K562 (cell line): ENCODE results near the gene GSKIP. TPM values are rescaled to one million over a fixed set of nuclear protein-coding genes. Genes with fewer than 3 reads are reported as not detected.

ENCODE experiments used
- BRF1 ChIP-seq: IDR thresholded peaks from 3 replicates; pipeline ENCODE4 v1.6.1; 2011; ENCODE audit warnings: borderline replicate concordance, mild to moderate bottlenecking; ENCODE audit not compliant: insufficient read length; ENCODE audit errors: extremely low read depth
- CREBBP ChIP-seq: IDR thresholded peaks from one replicate; pipeline ENCODE4 v1.6.1; 2012; ENCODE audit warnings: low read depth, mild to moderate bottlenecking, control low read depth, inconsistent platforms, low read length
- FOXA1 ChIP-seq: fragments of 450-650 bp; IDR thresholded peaks from 2 replicates; pipeline ENCODE4 v1.6.1; 2016; ENCODE audit warnings: mild to moderate bottlenecking, borderline replicate concordance
- FOXK2 ChIP-seq, 2 experiments: fragments of 450-650 bp; IDR thresholded peaks in 1 of 2; conservative IDR thresholded peaks in 1 of 2; 2 replicates each; pipeline ENCODE4 v1.6.1; 2016; ENCODE audit warnings: low read depth in 2 of 2, mild to moderate bottlenecking in 1 of 2
- GATAD2B ChIP-seq: fragments of 450-650 bp; IDR thresholded peaks from 2 replicates; pipeline ENCODE4 v1.6.1; 2017; ENCODE audit warnings: mild to moderate bottlenecking, borderline replicate concordance
- KAT2B ChIP-seq: IDR thresholded peaks from one replicate; pipeline ENCODE4 v1.6.1; 2012; ENCODE audit warnings: low read depth, mild to moderate bottlenecking, control low read depth, inconsistent platforms, low read length, moderate library complexity
- KLF10 ChIP-seq: fragments of 250-450 bp; sonication (Bioruptor Pico); IDR thresholded peaks from 2 replicates; pipeline ENCODE4 v1.6.1; 2021; ENCODE audit warnings: matching md5 sums
- MTA3 ChIP-seq: fragments of 450-650 bp; formaldehyde crosslinking; IDR thresholded peaks from 2 replicates; pipeline ENCODE4 v1.6.1; 2017; ENCODE audit warnings: mild to moderate bottlenecking, borderline replicate concordance
- RBM25 ChIP-seq: fragments of 200-400 bp; formaldehyde crosslinking; IDR thresholded peaks from 2 replicates; pipeline ENCODE4 v1.6.1; 2018; ENCODE audit warnings: low read length, low read depth, moderate library complexity; ENCODE audit not compliant: severe bottlenecking
- SMAD2 ChIP-seq: fragments of 150-350 bp; IDR thresholded peaks from 2 replicates; pipeline ENCODE4 v1.6.1; 2014; ENCODE audit warnings: low read depth, mild to moderate bottlenecking, low read length
- SMC3 ChIP-seq: conservative IDR thresholded peaks from 2 replicates; pipeline ENCODE4 v1.6.1; 2011; ENCODE audit warnings: low read depth, low read length, improper control_type of control experiment; ENCODE audit not compliant: insufficient read depth
- ZEB2 ChIP-seq: fragments of 450-650 bp; IDR thresholded peaks from 2 replicates; pipeline ENCODE4 v1.6.1; 2016
- ZNF146 ChIP-seq: IDR thresholded peaks from one replicate; pipeline ENCODE4 v1.6.1; 2018; ENCODE audit warnings: missing compliant biosample characterization; ENCODE audit not compliant: unreplicated experiment
- ZNF263 ChIP-seq: sonication (generic); formaldehyde crosslinking; IDR thresholded peaks from 2 replicates; pipeline ENCODE4 v1.8.0; 2022; ENCODE audit warnings: mild to moderate bottlenecking, missing genetic modification reagents, borderline replicate concordance
- ZNF431 ChIP-seq: sonication (generic); formaldehyde crosslinking; IDR thresholded peaks from 2 replicates; pipeline ENCODE4 v1.8.0; 2022; ENCODE audit warnings: mild to moderate bottlenecking, missing genetic modification reagents
- ZNF444 ChIP-seq: fragments of 250-450 bp; sonication (Bioruptor Pico); IDR thresholded peaks from 2 replicates; pipeline ENCODE4 v1.4.0; 2020; ENCODE audit warnings: mild to moderate bottlenecking, moderate library complexity
- ZNF583 ChIP-seq: fragments of 250-450 bp; sonication (Bioruptor Pico); IDR thresholded peaks from 2 replicates; pipeline ENCODE4 v1.4.0; 2020
- ZNF696 ChIP-seq: fragments of 250-450 bp; sonication (Bioruptor Pico); conservative IDR thresholded peaks from 2 replicates; pipeline ENCODE4 v1.4.0; 2020; ENCODE audit warnings: mild to moderate bottlenecking, moderate library complexity
- ZNF707 ChIP-seq: fragments of 250-450 bp; sonication (Bioruptor Pico); conservative IDR thresholded peaks from 2 replicates; pipeline ENCODE4 v1.8.0; 2022; ENCODE audit warnings: inconsistent platforms, mild to moderate bottlenecking, moderate library complexity
- ZZZ3 ChIP-seq: fragments of 450-650 bp; IDR thresholded peaks from 2 replicates; pipeline ENCODE4 v1.6.1; 2016; ENCODE audit warnings: antibody characterized with exemption, mild to moderate bottlenecking, moderate library complexity
- polyA plus RNA-seq, 8 experiments: library from polyadenylated mRNA; depleted of rRNA in 4 of 8; stranded (reverse) in 5 of 8; unstranded in 3 of 8; fragments of >200 nt; fragmentation: Nextera tagmentation in 2 of 8; fragmentation: Illumina TruSeq in 1 of 8; extraction: Ambion mirVana in 2 of 8; extraction: Trizol in 1 of 8; gene quantifications; 2 replicates each; pipeline versions ENCODE4 v1.2.1 to v1.2.3, GENCODE V29; 2011 to 2014; ENCODE audit warnings: inconsistent platforms in 1 of 8, missing spikeins in 1 of 8
- total RNA-seq, 7 experiments: library from RNA; depleted of rRNA in 6 of 7; stranded (reverse); fragments of >200 nt in 6 of 7; fragmentation: Illumina TruSeq in 2 of 7; extraction: Trizol in 2 of 7; gene quantifications; 2 replicates each; pipeline versions ENCODE4 v1.2.1 to v1.2.3, GENCODE V29; 2011 to 2021; ENCODE audit warnings: low replicate concordance in 1 of 7
- TF ChIP-seq, protein P1 (sequence below): sonication (generic); formaldehyde crosslinking; IDR thresholded peaks from 2 replicates; pipeline ENCODE4 v1.9.0; 2022; ENCODE audit warnings: mild to moderate bottlenecking, missing genetic modification reagents
- TF ChIP-seq, protein P2 (sequence below): sonication (generic); formaldehyde crosslinking; IDR thresholded peaks from 2 replicates; pipeline ENCODE4 v1.8.0; 2022; ENCODE audit warnings: mild to moderate bottlenecking, low read depth, missing genetic modification reagents
- TF ChIP-seq, protein P3 (sequence below): IDR thresholded peaks from 2 replicates; pipeline ENCODE4 v1.6.1; 2011; ENCODE audit warnings: borderline replicate concordance, low read depth, mild to moderate bottlenecking, moderate library complexity, low read length; ENCODE audit not compliant: insufficient read depth, poor library complexity, severe bottlenecking
- TF ChIP-seq, protein P4 (sequence below): fragments of 250-450 bp; sonication (Bioruptor Pico); IDR thresholded peaks from 2 replicates; pipeline ENCODE4 v1.4.0; 2020; ENCODE audit warnings: mild to moderate bottlenecking, moderate library complexity
- TF ChIP-seq, protein P5 (sequence below), 2 experiments: fragments of 250-450 bp in 1 of 2; fragments of 450-650 bp in 1 of 2; sonication (Bioruptor Pico) in 1 of 2; IDR thresholded peaks; 2 replicates each; pipeline versions ENCODE4 v1.6.1 to v1.8.0; 2016 to 2021; ENCODE audit warnings: mild to moderate bottlenecking in 2 of 2, moderate library complexity in 2 of 2, missing compliant biosample characterization in 1 of 2, missing genetic modification characterization in 1 of 2

GSKIP gene
- total and polyA plus RNA-seq, 9 of the 15 experiments (the other 6 are each of a cell fraction or from before 2014, with no cell fraction given) = 12.9 to 58.9 (median 22.2) TPM

DNA sequence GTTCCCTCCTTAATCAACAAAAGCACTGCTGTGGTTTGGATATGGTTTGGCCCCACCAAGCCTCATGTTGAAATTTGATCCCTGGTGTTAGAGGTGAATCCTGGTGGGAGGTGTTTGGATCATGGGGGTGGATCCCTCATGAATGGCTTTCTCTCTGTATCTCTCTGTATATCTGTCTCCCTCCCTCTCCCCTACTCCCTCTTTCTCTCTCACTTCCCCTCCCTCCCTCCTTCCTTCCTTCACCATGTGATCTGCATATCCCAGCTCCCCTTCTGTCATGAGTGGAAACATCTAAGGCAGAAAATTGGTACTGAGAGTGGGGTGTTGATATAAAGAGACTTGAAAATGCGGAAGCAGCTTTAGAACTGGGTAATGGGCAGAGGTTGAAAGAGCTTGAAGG is 5.2 kb downstream of the GSKIP start (continued):
- TF ChIP-seq SMC3 (no peak), ZNF444 (CRISPR knock-in tag) (no peak), SMAD2 (no peak), ZNF263 (no peak), ZNF707 (peak; percentile 98), CREBBP (no peak), GATAD2B (no peak), MTA3 (no peak), KLF10 (CRISPR knock-in tag) (no peak), ZZZ3 (no peak), BRF1 (no peak), RBM25 (no peak), ZEB2 (0 out of 2 replicates have a peak, but pooled peaks have one; percentile 29), ZNF696 (CRISPR knock-in tag) (no peak), ZNF431 (CRISPR knock-in tag) (no peak), KAT2B (no peak), FOXK2 (conservative IDR thresholded peaks at IDR 0.05 in 1 of 2, IDR thresholded peaks at IDR 0.05 in 1 of 2; ENCODE audit: low read depth in 2 of 2) (peak; percentile 38 to 43; a peak in 1 of 4 replicates), ZNF146 (CRISPR knock-in tag) (no peak), ZNF583 (CRISPR knock-in tag) (no peak), FOXA1 (no peak)
- TF ChIP-seq, protein P1, sequence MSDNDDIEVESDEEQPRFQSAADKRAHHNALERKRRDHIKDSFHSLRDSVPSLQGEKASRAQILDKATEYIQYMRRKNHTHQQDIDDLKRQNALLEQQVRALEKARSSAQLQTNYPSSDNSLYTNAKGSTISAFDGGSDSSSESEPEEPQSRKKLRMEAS (CRISPR knock-in tag) = peak; percentile 46; the same call in 1 of the 2 replicates
- TF ChIP-seq, protein P2, sequence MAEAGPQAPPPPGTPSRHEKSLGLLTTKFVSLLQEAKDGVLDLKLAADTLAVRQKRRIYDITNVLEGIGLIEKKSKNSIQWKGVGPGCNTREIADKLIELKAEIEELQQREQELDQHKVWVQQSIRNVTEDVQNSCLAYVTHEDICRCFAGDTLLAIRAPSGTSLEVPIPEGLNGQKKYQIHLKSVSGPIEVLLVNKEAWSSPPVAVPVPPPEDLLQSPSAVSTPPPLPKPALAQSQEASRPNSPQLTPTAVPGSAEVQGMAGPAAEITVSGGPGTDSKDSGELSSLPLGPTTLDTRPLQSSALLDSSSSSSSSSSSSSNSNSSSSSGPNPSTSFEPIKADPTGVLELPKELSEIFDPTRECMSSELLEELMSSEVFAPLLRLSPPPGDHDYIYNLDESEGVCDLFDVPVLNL (CRISPR knock-in tag) = no peak
- TF ChIP-seq, protein P3, sequence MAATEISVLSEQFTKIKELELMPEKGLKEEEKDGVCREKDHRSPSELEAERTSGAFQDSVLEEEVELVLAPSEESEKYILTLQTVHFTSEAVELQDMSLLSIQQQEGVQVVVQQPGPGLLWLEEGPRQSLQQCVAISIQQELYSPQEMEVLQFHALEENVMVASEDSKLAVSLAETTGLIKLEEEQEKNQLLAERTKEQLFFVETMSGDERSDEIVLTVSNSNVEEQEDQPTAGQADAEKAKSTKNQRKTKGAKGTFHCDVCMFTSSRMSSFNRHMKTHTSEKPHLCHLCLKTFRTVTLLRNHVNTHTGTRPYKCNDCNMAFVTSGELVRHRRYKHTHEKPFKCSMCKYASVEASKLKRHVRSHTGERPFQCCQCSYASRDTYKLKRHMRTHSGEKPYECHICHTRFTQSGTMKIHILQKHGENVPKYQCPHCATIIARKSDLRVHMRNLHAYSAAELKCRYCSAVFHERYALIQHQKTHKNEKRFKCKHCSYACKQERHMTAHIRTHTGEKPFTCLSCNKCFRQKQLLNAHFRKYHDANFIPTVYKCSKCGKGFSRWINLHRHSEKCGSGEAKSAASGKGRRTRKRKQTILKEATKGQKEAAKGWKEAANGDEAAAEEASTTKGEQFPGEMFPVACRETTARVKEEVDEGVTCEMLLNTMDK = no peak
- TF ChIP-seq, protein P4, sequence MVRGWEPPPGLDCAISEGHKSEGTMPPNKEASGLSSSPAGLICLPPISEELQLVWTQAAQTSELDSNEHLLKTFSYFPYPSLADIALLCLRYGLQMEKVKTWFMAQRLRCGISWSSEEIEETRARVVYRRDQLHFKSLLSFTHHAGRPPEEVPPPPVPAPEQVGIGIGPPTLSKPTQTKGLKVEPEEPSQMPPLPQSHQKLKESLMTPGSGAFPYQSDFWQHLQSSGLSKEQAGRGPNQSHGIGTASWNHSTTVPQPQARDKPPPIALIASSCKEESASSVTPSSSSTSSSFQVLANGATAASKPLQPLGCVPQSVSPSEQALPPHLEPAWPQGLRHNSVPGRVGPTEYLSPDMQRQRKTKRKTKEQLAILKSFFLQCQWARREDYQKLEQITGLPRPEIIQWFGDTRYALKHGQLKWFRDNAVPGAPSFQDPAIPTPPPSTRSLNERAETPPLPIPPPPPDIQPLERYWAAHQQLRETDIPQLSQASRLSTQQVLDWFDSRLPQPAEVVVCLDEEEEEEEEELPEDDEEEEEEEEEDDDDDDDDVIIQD (CRISPR knock-in tag) = no peak
- TF ChIP-seq, protein P5, sequence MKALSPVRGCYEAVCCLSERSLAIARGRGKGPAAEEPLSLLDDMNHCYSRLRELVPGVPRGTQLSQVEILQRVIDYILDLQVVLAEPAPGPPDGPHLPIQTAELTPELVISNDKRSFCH (CRISPR knock-in tag; IDR thresholded peaks at IDR 0.05) = no peak
- TF ChIP-seq, protein P5 (tag; IDR thresholded peaks at IDR 0.05) = no peak
